Tibial artery (tissue), 4 donors: ENCODE data around the gene VPS33A.
A peak's percentile ranks its signal among the peaks of the same experiment; 100 is the strongest.

Source experiments
- DNase-seq, 2 donors: peaks; one replicate each; pipeline ENCODE4 v3.0.0-alpha.2; 2019
- H3K27ac ChIP-seq, 2 donors: fragments of 200-600 bp; sonication (generic) in 1 of 2; 1 replicate in 1 of 2; 2 replicates in 1 of 2; pipeline ENCODE4 v1.5.1; 2018 to 2019; ENCODE audit warnings: mild to moderate bottlenecking in 1 of 2
- H3K27me3 ChIP-seq, 2 donors: fragments of 200-600 bp; sonication (generic) in 1 of 2; one replicate each; pipeline versions ENCODE4 v1.5.1 to v1.6.0; 2016 to 2019
- H3K36me3 ChIP-seq, 3 donors: fragments of 200-600 bp; sonication (generic) in 2 of 3; one replicate each; pipeline ENCODE4 v1.5.1; 2016 to 2019; ENCODE audit warnings: mild to moderate bottlenecking in 2 of 3
- H3K4me1 ChIP-seq, 4 donors: fragments of 200-600 bp; sonication (generic) in 2 of 4; 1 replicate in 3 of 4; 2 replicates in 1 of 4; pipeline ENCODE4 v1.5.1; 2016 to 2019
- H3K4me3 ChIP-seq, 2 donors: fragments of 200-600 bp; sonication (generic) in 1 of 2; 1 replicate in 1 of 2; 2 replicates in 1 of 2; pipeline ENCODE4 v1.5.1; 2018 to 2019; ENCODE audit warnings: mild to moderate bottlenecking in 2 of 2
- H3K9me3 ChIP-seq, 3 donors: fragments of 200-600 bp; sonication (generic) in 1 of 3; one replicate each; pipeline ENCODE4 v1.5.1; 2016 to 2019
- intact Hi-C: fragments of 100-400 bp; cut with DNase I; formaldehyde crosslinking; loops from one replicate; pipeline ENCODE4 v1.15.0; 2023; ENCODE audit warnings: low total_unique reads
- TF ChIP-seq, protein P1 (sequence below), 2 experiments: fragments of 200-600 bp in 1 of 2; fragments of 450-650 bp in 1 of 2; IDR thresholded peaks; one replicate each; pipeline ENCODE4 v1.5.1; 2017 to 2019; ENCODE audit warnings: antibody characterized with exemption in 2 of 2, mild to moderate bottlenecking in 1 of 2, moderate library complexity in 1 of 2

Gene VPS33A

DNA sequence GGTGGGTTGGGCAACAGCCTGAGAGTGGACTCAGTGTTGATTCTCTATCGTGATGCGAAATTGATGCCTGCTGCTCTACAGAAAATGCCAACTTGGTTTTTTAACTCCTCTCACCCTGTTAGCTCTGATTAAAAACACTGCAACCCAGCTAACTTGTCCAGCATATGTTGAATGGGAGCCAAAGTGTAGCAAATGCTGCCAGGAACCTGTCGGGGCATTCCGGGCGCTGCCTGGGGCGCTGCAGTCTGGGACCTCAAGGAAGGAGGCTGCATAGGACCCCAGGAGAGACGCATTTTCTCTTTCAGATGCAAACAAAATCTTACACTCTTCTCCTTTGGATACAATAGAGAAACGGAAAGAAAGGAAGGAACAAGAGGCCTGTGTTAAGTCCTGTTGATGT is 58.9 kb downstream of the VPS33A start:
- no peak overlapping the region for H3K4me3 ChIP-seq
- H3K4me1 ChIP-seq = peaks cover 0 to 27% (median 20%) of the 10 kb centered on the region in 4 donors
- H3K36me3 ChIP-seq = peaks cover 47 to 61% (median 51%) of the 10 kb centered on the region in 3 donors
- TF ChIP-seq, protein P1, sequence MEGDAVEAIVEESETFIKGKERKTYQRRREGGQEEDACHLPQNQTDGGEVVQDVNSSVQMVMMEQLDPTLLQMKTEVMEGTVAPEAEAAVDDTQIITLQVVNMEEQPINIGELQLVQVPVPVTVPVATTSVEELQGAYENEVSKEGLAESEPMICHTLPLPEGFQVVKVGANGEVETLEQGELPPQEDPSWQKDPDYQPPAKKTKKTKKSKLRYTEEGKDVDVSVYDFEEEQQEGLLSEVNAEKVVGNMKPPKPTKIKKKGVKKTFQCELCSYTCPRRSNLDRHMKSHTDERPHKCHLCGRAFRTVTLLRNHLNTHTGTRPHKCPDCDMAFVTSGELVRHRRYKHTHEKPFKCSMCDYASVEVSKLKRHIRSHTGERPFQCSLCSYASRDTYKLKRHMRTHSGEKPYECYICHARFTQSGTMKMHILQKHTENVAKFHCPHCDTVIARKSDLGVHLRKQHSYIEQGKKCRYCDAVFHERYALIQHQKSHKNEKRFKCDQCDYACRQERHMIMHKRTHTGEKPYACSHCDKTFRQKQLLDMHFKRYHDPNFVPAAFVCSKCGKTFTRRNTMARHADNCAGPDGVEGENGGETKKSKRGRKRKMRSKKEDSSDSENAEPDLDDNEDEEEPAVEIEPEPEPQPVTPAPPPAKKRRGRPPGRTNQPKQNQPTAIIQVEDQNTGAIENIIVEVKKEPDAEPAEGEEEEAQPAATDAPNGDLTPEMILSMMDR (IDR thresholded peaks at IDR 0.05) = no peak
- peaks cover 2 to 31% of the 10 kb centered on the region in 2 donors for H3K27me3 ChIP-seq
- DNase-seq = no peak
- intact Hi-C loops = no loop called here
- H3K27ac ChIP-seq = no peak overlapping the region
- H3K9me3 ChIP-seq = no peaks in the 10 kb centered on the region

DNA sequence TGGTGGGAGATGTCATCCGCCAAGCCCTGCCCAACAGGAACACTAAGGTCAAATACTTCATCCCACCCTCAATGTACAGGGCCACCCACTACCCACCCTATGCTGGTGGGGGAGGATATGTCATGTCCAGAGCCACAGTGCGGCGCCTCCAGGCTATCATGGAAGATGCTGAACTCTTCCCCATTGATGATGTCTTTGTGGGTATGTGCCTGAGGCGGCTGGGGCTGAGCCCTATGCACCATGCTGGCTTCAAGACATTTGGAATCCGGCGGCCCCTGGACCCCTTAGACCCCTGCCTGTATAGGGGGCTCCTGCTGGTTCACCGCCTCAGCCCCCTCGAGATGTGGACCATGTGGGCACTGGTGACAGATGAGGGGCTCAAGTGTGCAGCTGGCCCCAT is 59.3 kb downstream of the VPS33A start:
- H3K27ac ChIP-seq = no peak overlapping the region
- intact Hi-C loops = no loop called here
- TF ChIP-seq, protein P1 (IDR thresholded peaks at IDR 0.05) = no peak

DNA sequence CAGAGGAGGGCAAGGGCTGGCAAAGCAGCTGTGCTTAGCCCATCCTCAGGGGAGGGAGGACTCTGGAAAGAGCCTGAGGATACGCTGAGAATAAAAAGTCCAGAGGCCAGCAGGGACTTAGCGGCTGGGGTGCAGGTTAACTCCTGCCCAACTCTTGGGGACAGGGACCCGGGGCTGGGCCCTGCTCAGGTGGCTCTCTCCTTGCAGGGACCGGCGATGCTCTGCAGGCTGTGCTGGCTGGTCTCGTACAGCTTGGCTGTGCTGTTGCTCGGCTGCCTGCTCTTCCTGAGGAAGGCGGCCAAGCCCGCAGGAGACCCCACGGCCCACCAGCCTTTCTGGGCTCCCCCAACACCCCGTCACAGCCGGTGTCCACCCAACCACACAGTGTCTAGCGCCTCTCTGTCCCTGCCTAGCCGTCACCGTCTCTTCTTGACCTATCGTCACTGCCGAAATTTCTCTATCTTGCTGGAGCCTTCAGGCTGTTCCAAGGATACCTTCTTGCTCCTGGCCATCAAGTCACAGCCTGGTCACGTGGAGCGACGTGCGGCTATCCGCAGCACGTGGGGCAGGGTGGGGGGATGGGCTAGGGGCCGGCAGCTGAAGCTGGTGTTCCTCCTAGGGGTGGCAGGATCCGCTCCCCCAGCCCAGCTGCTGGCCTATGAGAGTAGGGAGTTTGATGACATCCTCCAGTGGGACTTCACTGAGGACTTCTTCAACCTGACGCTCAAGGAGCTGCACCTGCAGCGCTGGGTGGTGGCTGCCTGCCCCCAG is 60.0 kb downstream of the VPS33A start:
- intact Hi-C loops = no loop called here
- TF ChIP-seq, protein P1 (IDR thresholded peaks at IDR 0.05) = no peak
- Histone ChIP-seq H3K36me3 (peaks cover 36 to 50% (median 40%) of the 10 kb centered on the region in 3 donors), H3K4me3 (no peak overlapping the region), H3K4me1 (peaks cover 0 to 27% (median 20%) of the 10 kb centered on the region in 4 donors), H3K9me3 (no peaks in the 10 kb centered on the region), H3K27ac (no peak overlapping the region), H3K27me3 (peaks cover 2 to 42% of the 10 kb centered on the region in 2 donors)
- DNase-seq = peak in 1 of 2 donors; percentile 64

More for the DNA sequence above, 59.3 kb downstream of the VPS33A start:
- H3K36me3 ChIP-seq = peaks cover 43 to 57% (median 47%) of the 10 kb centered on the region in 3 donors
- no peaks in the 10 kb centered on the region for H3K9me3 ChIP-seq
- H3K4me3 ChIP-seq = no peak overlapping the region
- peak in 1 of 2 donors; percentile 55 for DNase-seq
- H3K4me1 ChIP-seq = peaks cover 0 to 27% (median 20%) of the 10 kb centered on the region in 4 donors
- peaks cover 2 to 35% of the 10 kb centered on the region in 2 donors for H3K27me3 ChIP-seq

- peak in 1 of 2 donors; percentile 51 for DNase-seq
- Histone ChIP-seq H3K27ac (no peak overlapping the region), H3K4me1 (peaks cover 0 to 27% (median 20%) of the 10 kb centered on the region in 4 donors), H3K36me3 (peaks cover 26 to 40% (median 31%) of the 10 kb centered on the region in 3 donors), H3K4me3 (no peak overlapping the region), H3K9me3 (no peaks in the 10 kb centered on the region), H3K27me3 (peaks cover 2 to 52% of the 10 kb centered on the region in 2 donors)
- intact Hi-C loops = no loop called here
- TF ChIP-seq, protein P1 (IDR thresholded peaks at IDR 0.05) = no peak
Measured at GRCh38 chr12:122205053-122205925, 61.0 kb downstream of the VPS33A start.

DNA sequence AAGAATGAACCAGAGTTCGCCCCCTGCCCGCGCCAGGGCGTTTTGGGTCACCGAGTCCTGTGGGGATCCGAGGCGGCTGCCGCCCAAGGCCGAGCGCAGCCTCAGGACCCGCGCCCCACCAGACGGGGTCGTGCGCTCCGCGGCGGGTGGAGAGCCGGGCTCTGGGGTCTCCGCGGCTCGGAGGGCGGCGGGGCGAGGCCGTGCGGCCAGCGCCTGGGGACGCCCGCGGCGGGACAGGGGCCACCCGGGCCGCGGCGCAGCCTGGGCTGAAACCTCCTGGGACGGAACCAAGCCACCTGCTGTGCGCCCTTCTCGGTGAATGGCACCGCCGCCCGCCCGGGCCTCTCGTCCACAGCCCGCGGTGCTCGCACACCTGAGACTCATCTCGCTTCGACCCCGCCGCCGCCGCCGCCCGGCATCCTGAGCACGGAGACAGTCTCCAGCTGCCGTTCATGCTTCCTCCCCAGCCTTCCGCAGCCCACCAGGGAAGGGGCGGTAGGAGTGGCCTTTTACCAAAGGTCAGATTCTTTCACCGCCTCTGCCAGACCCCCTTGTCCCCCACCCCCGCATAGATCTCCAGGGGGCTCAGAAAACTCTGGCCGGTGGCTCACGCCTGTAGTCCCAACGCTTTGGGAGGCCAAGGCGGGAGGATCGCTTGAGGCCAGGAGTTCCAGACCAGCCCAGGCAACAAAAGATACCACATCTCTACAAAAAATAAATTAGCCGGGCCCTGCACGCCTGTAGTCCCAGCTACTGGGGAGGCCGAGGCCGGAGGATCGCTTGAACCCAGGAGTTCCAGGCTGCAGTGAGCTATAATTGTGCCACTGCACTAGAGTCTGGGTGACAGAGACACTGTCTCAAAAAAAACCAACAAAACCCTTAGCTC is 61.9 kb downstream of the VPS33A start:
- Histone ChIP-seq H3K36me3 (peaks cover 18 to 31% (median 22%) of the 10 kb centered on the region in 3 donors), H3K4me3 (peak overlapping the region; percentile 46 to 53), H3K4me1 (peaks cover 0 to 27% (median 20%) of the 10 kb centered on the region in 4 donors), H3K9me3 (no peaks in the 10 kb centered on the region), H3K27me3 (peaks cover 2 to 61% of the 10 kb centered on the region in 2 donors), H3K27ac (no peak overlapping the region)
- TF ChIP-seq, protein P1 (IDR thresholded peaks at IDR 0.05) = no peak
- peak in 1 of 2 donors; percentile 57 for DNase-seq
- intact Hi-C loops = no loop called here
